Measurements from ENCODE around the gene NCR2. TPM values are rescaled to one million over a fixed set of nuclear protein-coding genes. Genes with fewer than 3 reads are reported as not detected.
A peak's percentile ranks its signal among the peaks of the same experiment; 100 is the strongest.

NCR2 gene
- total and polyA plus RNA-seq, 9 of the 15 experiments (the other 6 are each of a cell fraction or from before 2014, with no cell fraction given) = not detected

- no TSS peak for BruUV-seq (replicated peaks)
Observed at GRCh38 chr6:41334482-41335040, 847 bp upstream of the NCR2 start.

More at GRCh38 chr6:41334482-41335040, 847 bp upstream of the NCR2 start:
- no peaks in the 10 kb centered on the region for H3K36me3 ChIP-seq (ENCODE audit: control insufficient read depth, insufficient read depth, low read length)
- ChIA-PET POLR2A (interaction anchor here (0.6 to 3.4 kb wide), 3 partner anchors 14 to 234 kb away, joined by 3 to 16 read pairs (median 4); no protein-coding TSS in a partner anchor), CTCF (ENCODE audit: low intra/inter-chr PET ratio) (interaction anchor here (0.6 to 1.8 kb wide), 3 partner anchors 28 to 163 kb away, joined by 3 to 9 read pairs (median 5); no protein-coding TSS in a partner anchor)
- H3K79me2 ChIP-seq (ENCODE audit: control insufficient read depth, insufficient read depth, low read length) = no peaks in the 10 kb centered on the region
- peaks cover 4% of the 10 kb centered on the region for H4K20me1 ChIP-seq (replicated peaks; ENCODE audit: control insufficient read depth, insufficient read depth, low read length)
- DNase-seq (ENCODE audit: extremely low read depth in 1 of 4, low spot score in 3 of 4) (peak in 3 of 4 experiments; percentile 29 to 44 (median 31)), FAIRE-seq (peak; percentile 6), ATAC-seq (peak; percentile 88)
- peaks cover 0 to 3% of the 10 kb centered on the region in 2 experiments; a peak in 2 of 5 replicates for H3K4me1 ChIP-seq (replicated peaks in 1 of 2; ENCODE audit: control insufficient read depth in 2 of 2, insufficient read depth in 2 of 2, low read length in 2 of 2)
- no peak for TF ChIP-seq IRF1 (CRISPR knock-in tag; IDR thresholded peaks at IDR 0.05; ENCODE audit: borderline replicate concordance)
- TF ChIP-seq SNRNP70 (optimal IDR thresholded peaks at IDR 0.05; ENCODE audit: low read depth, low read length) = no peak
- no peak for TF ChIP-seq GTF3C2 (IDR thresholded peaks at IDR 0.05; ENCODE audit: borderline replicate concordance, extremely low read depth, insufficient read length)
- peak; percentile 52 to 57 for TF ChIP-seq RAD21 (CRISPR knock-in tag; conservative IDR thresholded peaks at IDR 0.05 in 1 of 2, IDR thresholded peaks at IDR 0.05 in 1 of 2)
- 0 out of 2 replicates have a peak, but pooled peaks have one; percentile 11 for TF ChIP-seq SMC3 (conservative IDR thresholded peaks at IDR 0.05; ENCODE audit: insufficient read depth, low read depth, low read length)
- peak; percentile 48 to 70 (median 69) for TF ChIP-seq CTCF (IDR thresholded peaks at IDR 0.05 in 2 of 3, conservative IDR thresholded peaks at IDR 0.05 in 1 of 3; ENCODE audit: insufficient read depth in 2 of 3, low read depth in 1 of 3, low read length in 3 of 3)
- TF ChIP-seq ZNF511 (CRISPR knock-in tag; IDR thresholded peaks at IDR 0.05) = no peak
- no peak overlapping the region for H3K4me2 ChIP-seq (ENCODE audit: insufficient read depth, low read length)
- peaks cover 25 to 59% of the 10 kb centered on the region in 2 experiments for H3K27me3 ChIP-seq (ENCODE audit: control insufficient read depth in 2 of 2, insufficient read depth in 2 of 2, low read length in 2 of 2)
- in situ Hi-C loops (cut with MboI) = no loop called here
- H3K9me3 ChIP-seq (replicated peaks; ENCODE audit: control insufficient read depth, insufficient read depth, low read depth, low read length) = no peaks in the 10 kb centered on the region
- H3K9ac ChIP-seq (ENCODE audit: insufficient read depth in 1 of 2, low read depth in 2 of 2, low read length in 2 of 2) = no peak overlapping the region
- no peak overlapping the region for H3K4me3 ChIP-seq
- H3K27ac ChIP-seq (ENCODE audit: extremely low read depth, low read depth, low read length) = no peak overlapping the region
- intact Hi-C loops (cut with micrococcal nuclease) = no loop called here
- no peaks in the 10 kb centered on the region for H3K9me1 ChIP-seq (ENCODE audit: control insufficient read depth, insufficient read depth, low read length)
- WGBS (ENCODE audit: insufficient coverage, low coverage, missing lambda C conversion rate) = 5% methylated on average over 11 of the region's 11 CpGs
- no peak overlapping the region for H2AFZ ChIP-seq (ENCODE audit: low read depth, low read length)
